DLD1 (cell line): ENCODE measurements around the gene GRM5.

Source experiments
- in situ Hi-C: cut with HindIII; loops from 2 replicates; pipeline ENCODE4 v1.10.0; 2017; ENCODE audit warnings: low sequenced_read_pairs

GRM5 gene

GRCh38 chr11:88455974-88456373 is 609.8 kb downstream of the GRM5 start:
- in situ Hi-C loops: no loop called here

- in situ Hi-C loops: no loop called here
Measured at GRCh38 chr11:88454881-88455280, 610.9 kb downstream of the GRM5 start.
